B cell (primary cell): ENCODE measurements around the gene CASZ1.

ENCODE experiments used
- CTCF ChIP-seq: fragments of 200-600 bp; IDR thresholded peaks from one replicate; pipeline ENCODE4 v1.8.0; 2022; ENCODE audit warnings: antibody characterized with exemption, mild to moderate bottlenecking
- EZH2 ChIP-seq: IDR thresholded peaks from 2 replicates; pipeline ENCODE4 v1.6.1; 2012; ENCODE audit warnings: borderline replicate concordance, low read depth, mild to moderate bottlenecking, moderate library complexity, low read length; ENCODE audit not compliant: insufficient read depth, poor library complexity, severe bottlenecking

GRCh38 chr1:10709165-10709564 is 87.3 kb downstream of the CASZ1 start:
- TF ChIP-seq CTCF: no peak
- no peak for TF ChIP-seq EZH2
